HG03432 (cell line): ENCODE data around the gene PDIA6.
A peak's percentile ranks its signal among the peaks of the same experiment; 100 is the strongest.

Experiments used
- ATAC-seq: cut with Tn5 transposase; IDR thresholded peaks from one replicate; pipeline ENCODE4 v1.9.1; 2021; ENCODE audit warnings: mild to moderate bottlenecking, moderate library complexity; ENCODE audit not compliant: unreplicated experiment

The PDIA6 gene

GRCh38 chr2:10812362-10813162, at the start of gene PDIA6:
Gene PDIA6, minus strand, starts transcription at chr2:10812785. Its CDS starts 89 bp downstream, at chr2:10812696.
- peak; percentile 91 for ATAC-seq

- ATAC-seq: no peak
Observed at GRCh38 chr2:10862330-10862729, 49.7 kb upstream of the PDIA6 start.

- no peak for ATAC-seq
Observed at GRCh38 chr2:10861765-10862164, 49.2 kb upstream of the PDIA6 start.

GRCh38 chr2:10860814-10861325, 48.3 kb upstream of the PDIA6 start:
- ATAC-seq: no peak

- no peak for ATAC-seq
Observed at GRCh38 chr2:10860081-10860813, 47.7 kb upstream of the PDIA6 start.

GRCh38 chr2:10859278-10859677, 46.7 kb upstream of the PDIA6 start:
- ATAC-seq: no peak

- no peak for ATAC-seq
Observed at GRCh38 chr2:10848541-10848940, 36.0 kb upstream of the PDIA6 start.

- ATAC-seq: no peak
Observed at GRCh38 chr2:10847008-10847407, 34.4 kb upstream of the PDIA6 start.

- ATAC-seq: no peak
Observed at GRCh38 chr2:10846110-10846861, 33.7 kb upstream of the PDIA6 start.

GRCh38 chr2:10845640-10846039, 33.1 kb upstream of the PDIA6 start:
- ATAC-seq: no peak

GRCh38 chr2:10844097-10844496, 31.5 kb upstream of the PDIA6 start:
- ATAC-seq: no peak

GRCh38 chr2:10842506-10842905, 29.9 kb upstream of the PDIA6 start:
- no peak for ATAC-seq

- ATAC-seq: no peak
Observed at GRCh38 chr2:10841547-10842219, 29.1 kb upstream of the PDIA6 start.

- ATAC-seq: no peak
Observed at GRCh38 chr2:10839813-10840212, 27.2 kb upstream of the PDIA6 start.

GRCh38 chr2:10838734-10839133, 26.1 kb upstream of the PDIA6 start:
- no peak for ATAC-seq

- ATAC-seq: no peak
Observed at GRCh38 chr2:10837298-10838266, 25.0 kb upstream of the PDIA6 start.

- peak; percentile 83 for ATAC-seq
Observed at GRCh38 chr2:10835052-10835970, 22.7 kb upstream of the PDIA6 start.

- no peak for ATAC-seq
Observed at GRCh38 chr2:10834068-10834655, 21.6 kb upstream of the PDIA6 start.
